Measurements from ENCODE around the gene METTL27.
"Not testable (repeated sequence)": the region's sequence is repeated elsewhere in the genome, so short reads cannot be mapped to it uniquely, and the experiment has no call there.

- TF ChIP-seq CTCF, POLR2A (IDR thresholded peaks at IDR 0.05): not testable (repeated sequence)
Measured at GRCh38 chr7:73796656-73797055, 45.7 kb downstream of the METTL27 start.
